Activated CD4-positive, alpha-beta T cell treated with anti-CD3 and anti-CD28 coated beads, Interleukin-2, amount 50 U/mL, for 24 hours (primary cell): ENCODE data around the gene CBX7.
A peak's percentile ranks its signal among the peaks of the same experiment; 100 is the strongest.
"Not testable (repeated sequence)": the region's sequence is repeated elsewhere in the genome, so short reads cannot be mapped to it uniquely, and the experiment has no call there.

Experiments used
- DNase-seq, 2 donors: peaks; one replicate each; pipeline ENCODE4 v3.0.0-alpha.2; 2020; ENCODE audit warnings: low read depth in 1 of 2, low spot score in 1 of 2

The CBX7 gene

GRCh38 chr22:39174498-39175352, 22.2 kb upstream of the CBX7 start:
- DNase-seq: peak in 1 of 2 donors; percentile 27

GRCh38 chr22:39173787-39174497, 21.5 kb upstream of the CBX7 start:
- DNase-seq: peak in 1 of 2 donors; percentile 18

DNA sequence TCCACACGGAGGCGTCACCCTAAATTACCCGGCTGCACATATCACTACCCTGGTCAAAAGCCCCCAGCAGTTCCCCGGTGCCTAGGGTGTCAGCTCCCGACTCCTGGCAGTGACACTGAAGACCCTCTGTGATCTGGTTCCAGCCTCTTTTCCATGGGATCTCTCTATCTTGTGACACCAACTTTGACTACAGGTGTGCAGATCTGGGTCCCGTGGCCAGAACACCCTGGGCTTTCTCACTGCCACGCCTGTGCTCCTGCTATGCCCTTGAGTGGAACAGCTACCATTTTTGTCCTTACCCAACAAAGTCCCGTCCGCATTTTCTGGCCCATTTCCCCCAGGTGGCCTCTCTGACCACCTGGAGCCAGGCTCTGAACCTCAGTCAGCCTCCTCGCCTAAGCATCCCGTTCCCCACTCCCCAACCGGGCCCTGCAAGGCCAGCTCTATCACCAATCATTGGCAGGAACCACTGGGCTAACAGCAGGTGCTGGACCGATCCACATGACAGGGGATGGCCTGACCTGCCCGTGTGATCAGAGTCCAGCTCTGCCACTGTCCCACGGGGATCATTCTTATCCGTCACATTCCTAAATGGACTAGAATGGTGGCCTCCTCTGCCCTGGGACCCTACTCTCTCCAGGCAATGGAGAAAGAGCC, 20.7 kb upstream of the CBX7 start:
- no peak for DNase-seq

DNA sequence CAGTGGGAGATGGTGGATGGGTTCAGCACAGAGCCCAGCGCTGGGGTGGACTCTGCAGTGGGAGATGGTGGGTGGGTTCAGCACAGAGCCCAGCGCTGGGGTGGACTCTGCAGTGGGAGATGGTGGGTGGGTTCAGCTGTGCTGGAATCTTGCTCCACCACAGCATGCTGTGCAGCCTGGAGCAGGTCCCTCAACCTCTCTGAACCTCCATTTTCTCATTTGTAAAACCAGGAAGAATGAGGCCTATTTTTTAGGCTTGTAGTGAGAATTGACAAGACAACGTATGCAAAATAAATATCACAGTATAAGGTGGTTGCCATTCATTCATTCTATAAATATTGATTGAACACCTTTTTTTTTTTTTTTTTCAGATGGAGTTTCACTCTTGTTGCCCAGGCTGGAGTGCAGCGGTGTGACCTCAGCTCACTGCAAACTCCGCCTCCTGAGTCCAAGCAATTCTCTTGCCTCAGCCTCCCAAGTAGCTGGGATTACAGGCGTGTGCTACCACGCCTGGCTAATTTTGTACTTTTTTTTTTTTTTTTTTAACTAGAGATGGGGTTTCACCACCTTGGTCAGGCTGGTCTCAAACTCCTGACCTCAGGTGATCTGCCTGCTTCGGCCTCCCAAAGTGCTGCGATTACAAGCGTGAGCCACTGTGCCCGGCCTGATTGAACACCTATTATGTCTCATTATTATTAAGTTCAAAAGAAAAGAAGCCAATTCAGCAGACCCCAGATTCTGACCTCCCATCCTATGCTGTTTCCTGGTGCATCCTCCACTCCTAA, 20.0 kb upstream of the CBX7 start:
- not testable (repeated sequence) for DNase-seq

DNA sequence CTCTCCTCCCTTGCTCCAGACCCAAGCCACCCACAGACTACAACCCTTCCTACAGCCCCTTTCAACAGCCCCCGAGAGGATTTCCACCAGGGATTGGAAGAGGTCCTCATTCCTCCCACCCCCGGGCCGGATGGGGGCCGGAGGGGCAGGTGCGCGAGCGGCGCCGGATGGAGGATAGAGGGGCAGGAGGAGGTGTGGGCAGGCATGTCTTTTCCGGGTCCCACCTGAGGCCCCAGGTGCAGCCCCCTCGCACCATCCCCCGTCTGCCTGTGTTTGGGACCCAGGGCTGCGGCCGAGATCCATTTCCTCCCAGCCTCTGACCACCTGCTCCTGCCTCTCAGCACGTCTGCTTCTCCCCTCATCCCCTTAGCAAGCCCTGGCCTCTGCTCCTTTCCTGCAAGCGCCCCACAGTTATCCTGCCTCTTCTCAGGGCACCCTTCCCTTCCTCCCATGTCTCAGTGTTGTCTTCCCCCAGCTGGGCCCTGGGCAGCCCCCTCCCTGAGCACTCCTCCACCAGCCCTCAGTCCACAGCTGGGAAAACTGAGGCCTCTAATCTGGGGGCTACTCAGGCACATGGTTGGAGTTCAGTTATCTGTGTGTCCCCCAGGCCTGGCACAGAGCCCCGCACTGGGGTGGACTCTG, 19.3 kb upstream of the CBX7 start:
- no peak for DNase-seq

- DNase-seq: peak; percentile 74 to 77
Measured at GRCh38 chr22:39170825-39171622, 18.5 kb upstream of the CBX7 start.

GRCh38 chr22:39169797-39170466, 17.5 kb upstream of the CBX7 start:
- DNase-seq: no peak

DNA sequence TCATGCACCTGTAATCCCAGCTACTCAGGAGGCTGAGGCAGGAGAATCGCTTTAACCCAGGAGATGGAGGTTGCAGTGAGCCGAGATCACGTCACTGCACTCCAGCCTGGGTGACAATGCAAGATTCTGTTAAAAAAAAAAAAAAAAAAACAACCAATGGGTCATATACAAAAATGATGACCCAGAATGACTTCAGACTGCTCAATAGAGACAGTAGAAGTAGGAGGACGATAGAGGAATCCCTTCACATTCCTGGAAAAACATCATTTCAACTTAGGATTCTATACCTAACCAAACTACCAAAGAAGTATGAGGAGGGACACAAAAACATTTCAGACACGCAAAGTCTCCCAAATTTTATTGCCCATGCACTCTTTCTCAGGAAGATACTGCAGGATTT, 14.1 kb upstream of the CBX7 start:
- no peak for DNase-seq

- DNase-seq: not testable (repeated sequence)
Measured at GRCh38 chr22:39156093-39156492, 3.6 kb upstream of the CBX7 start.

GRCh38 chr22:39155421-39155820, 2.9 kb upstream of the CBX7 start:
- DNase-seq: no peak

DNA sequence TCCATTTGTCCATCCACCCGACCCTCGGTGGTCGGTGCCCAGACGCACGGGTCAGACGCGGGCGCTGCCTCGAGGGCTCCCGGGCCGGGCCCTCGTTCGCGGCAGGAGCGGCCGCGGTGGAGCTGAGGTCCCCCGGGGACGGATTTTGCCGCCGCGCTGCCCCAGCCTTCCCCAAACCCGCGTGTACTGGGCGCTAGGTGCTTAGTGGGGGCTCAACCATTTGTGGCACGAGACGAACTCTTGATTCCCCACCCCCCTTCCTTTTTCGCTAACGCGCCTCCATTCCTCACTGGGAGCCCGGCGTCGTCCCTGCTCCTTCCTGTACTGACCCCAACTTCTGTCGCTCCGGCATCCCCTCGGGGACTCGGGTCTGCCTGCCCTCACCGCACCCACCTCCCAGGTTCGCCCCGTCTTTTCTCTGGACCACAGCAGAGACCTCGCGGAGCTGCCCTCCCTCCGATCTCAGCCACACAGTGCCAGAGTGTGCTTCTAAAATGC, 789 bp upstream of the CBX7 start:
- no peak for DNase-seq

DNA sequence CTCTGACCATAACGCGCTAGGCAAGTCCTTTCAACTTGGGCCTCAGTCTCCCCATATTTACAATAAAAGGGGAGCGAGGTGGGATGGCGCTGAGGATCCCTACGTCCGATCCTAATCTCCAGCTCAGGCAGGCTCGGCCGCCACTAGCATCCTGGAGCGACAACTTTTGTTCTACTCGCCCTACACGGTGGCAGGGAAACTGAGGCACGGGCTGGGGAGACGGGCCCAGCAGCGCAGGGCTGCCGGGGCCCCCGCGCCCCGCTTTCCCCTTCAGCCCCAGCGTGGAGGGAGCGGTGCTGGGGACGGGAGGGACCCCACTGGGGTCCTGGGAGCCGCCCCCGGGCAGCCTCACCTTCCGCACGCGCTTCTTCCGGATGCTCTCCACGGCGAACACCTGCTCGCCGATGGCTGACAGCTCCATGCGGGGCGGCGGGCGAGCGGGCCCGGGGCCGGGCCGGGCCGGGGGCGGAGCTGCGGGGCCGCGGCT, 413 bp downstream of the CBX7 start:
- no peak for DNase-seq

GRCh38 chr22:39151329-39151975, 1.0 kb downstream of the CBX7 start:
- DNase-seq: no peak

GRCh38 chr22:39150848-39151215, 1.6 kb downstream of the CBX7 start:
- DNase-seq: no peak

DNA sequence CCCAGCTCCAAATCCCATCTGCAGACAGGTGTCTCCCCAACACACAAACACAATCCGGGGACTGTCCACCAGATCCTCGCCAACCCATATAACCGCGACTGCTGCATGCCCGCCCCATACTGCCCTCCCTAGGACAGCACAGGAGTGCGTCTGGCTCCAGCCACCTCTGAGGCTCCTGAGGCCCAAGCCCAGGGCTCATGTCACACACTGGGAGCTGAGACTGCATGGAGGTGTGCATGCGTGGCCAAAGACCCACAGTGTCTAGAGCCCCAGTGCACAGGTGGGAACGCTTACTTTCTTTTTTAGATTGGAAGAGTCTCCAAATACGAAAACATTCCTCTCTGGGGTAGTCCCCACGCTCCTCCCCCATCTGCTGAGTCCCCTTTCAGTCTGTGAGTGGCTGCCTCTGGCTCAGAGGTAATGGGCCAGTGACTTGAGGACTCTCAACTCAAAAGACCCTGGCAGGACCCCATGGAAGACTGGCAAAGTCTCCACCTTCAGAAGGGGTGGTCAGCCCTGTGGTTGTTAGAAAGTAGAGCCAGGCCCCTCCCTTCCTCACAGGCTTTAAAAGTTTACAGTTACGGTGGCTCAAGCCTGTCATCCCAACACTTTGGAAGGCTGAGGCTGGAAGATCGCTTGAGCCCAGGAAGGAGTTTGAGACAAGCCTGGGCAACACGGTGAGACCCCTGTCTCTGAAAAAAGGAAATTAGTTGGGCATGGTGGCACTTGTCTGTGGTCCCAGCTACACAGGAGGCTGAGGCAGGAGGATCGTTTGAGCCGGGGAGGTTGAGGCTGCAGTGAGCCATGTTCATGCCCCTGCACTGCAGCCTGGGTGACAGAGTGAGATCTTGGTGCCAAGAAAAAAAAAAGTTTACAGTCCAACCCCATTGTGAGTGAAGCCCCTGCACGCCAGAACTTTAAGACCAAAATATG, 2.3 kb downstream of the CBX7 start:
- no peak for DNase-seq

- DNase-seq: peak in 1 of 2 donors; percentile 39
Measured at GRCh38 chr22:39148727-39149535, 3.5 kb downstream of the CBX7 start.
